Kidney capillary endothelial cell (primary cell): ENCODE results near the gene TMEM106B.

Experiments
- DNase-seq: peaks from one replicate; pipeline ENCODE4 v3.0.0-alpha.2; 2018; ENCODE audit warnings: low spot score

The TMEM106B gene

GRCh38 chr7:12228024-12228423, 16.9 kb downstream of the TMEM106B start:
- DNase-seq: no peak

- no peak for DNase-seq
Observed at GRCh38 chr7:12229046-12229445, 18.0 kb downstream of the TMEM106B start.

DNA sequence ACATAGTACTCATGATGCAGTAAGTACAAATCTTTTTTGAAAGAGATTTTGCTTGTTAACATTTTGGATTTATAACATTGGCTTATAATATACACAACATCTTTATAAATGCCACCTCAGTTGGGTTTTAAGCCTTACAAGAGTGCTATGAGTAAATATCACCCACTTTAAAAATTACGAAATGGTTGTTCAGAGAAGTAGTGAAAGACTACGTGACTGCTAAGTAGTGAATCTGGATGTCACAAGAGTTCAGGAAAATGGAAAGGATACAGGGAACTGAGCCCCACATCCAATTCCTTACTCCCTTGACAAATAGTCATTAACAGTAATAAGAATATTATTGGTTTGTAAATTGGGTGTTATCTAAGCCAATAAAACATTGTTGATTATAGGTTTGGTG, 20.0 kb downstream of the TMEM106B start:
- DNase-seq: no peak

- DNase-seq: no peak
Observed at GRCh38 chr7:12233175-12233574, 22.1 kb downstream of the TMEM106B start.

- no peak for DNase-seq
Observed at GRCh38 chr7:12234334-12234865, 23.3 kb downstream of the TMEM106B start.

GRCh38 chr7:12235970-12236369, 24.9 kb downstream of the TMEM106B start:
- DNase-seq: no peak

GRCh38 chr7:12237007-12237406, 25.9 kb downstream of the TMEM106B start:
- no peak for DNase-seq

DNA sequence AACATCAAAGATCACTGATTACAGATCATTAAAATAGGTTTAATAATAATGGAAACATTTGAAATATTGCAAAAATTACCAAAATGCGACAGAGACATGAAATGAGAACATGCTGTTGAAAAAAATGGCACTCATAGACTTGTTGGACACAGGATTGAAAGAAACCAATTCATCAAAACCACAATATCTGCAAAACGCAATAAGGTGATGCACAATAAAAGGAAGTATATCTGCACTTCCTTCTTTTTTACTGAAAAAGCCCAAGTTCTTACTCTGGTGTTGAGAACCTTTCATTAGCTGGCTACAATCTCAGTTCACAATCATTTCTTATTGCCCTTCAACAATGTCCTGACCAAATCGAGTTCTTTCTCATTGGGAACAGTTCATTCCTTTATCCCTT, 28.7 kb downstream of the TMEM106B start:
- DNase-seq: no peak

- peak; percentile 8 for DNase-seq
Observed at GRCh38 chr7:12244129-12244528, 33.0 kb downstream of the TMEM106B start.

- no peak for DNase-seq
Observed at GRCh38 chr7:12244694-12245093, 33.6 kb downstream of the TMEM106B start.

- DNase-seq: no peak
Observed at GRCh38 chr7:12249706-12250105, 38.6 kb downstream of the TMEM106B start.

- DNase-seq: no peak
Observed at GRCh38 chr7:12250232-12250631, 39.1 kb downstream of the TMEM106B start.

DNA sequence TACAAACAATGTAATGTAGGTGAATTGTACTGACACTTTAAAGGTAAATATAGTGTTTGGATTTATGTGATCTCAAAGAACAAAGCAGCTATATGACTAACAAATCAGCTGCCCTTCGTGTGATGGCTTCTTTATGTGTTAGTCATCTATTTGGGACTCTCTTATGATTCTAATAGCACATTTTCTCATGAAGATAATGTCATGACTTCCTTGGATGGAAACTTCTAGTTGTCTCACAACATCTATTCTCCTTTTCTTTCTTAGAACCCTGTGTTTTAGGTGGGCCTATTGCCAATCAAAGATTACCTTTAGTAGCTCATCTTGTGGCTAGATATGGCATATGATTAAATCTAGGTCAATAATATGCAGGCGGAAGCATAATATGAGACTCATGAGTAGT, 45.0 kb downstream of the TMEM106B start:
- peak; percentile 21 for DNase-seq

DNA sequence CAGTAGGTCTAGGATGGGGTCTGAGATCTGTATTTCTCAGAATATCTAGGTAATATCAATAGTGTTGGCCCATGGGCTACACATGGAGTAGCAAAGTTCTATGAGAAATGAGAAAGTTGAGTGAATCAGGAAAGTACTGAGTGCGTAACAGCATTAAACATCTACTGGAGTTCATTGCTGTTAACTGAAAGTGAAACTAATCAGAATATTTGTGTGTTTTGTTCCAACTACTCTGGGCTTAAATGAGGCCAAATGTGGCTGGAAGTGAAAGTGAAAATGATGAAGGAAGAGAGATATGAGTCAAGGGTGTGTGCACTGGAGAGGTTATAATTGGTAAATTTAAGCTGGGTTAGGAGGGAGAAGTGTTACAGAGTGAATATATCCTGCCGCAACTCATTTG, 46.5 kb downstream of the TMEM106B start:
- DNase-seq: no peak

- DNase-seq: no peak
Observed at GRCh38 chr7:12258074-12258473, 47.0 kb downstream of the TMEM106B start.

DNA sequence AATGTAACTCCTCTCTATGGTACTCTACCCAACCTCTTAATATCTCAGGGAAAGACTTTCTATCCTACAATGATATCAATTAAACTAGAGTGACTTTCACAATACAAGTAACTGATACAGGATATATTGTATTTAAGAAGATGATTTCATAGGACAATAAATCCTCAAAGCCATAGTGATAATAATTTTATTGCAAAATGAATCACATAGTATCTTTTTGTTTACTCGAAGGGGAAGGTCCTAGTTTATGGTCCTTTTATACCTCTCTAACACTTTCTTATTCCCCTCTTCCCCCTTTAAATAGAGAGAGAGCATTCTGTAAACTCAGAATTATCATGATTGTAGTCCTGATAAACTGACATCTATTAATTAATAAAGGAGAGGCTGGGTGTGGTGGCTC, 56.4 kb downstream of the TMEM106B start:
- DNase-seq: no peak

GRCh38 chr7:12269100-12269895, 58.2 kb downstream of the TMEM106B start:
- DNase-seq: no peak

DNA sequence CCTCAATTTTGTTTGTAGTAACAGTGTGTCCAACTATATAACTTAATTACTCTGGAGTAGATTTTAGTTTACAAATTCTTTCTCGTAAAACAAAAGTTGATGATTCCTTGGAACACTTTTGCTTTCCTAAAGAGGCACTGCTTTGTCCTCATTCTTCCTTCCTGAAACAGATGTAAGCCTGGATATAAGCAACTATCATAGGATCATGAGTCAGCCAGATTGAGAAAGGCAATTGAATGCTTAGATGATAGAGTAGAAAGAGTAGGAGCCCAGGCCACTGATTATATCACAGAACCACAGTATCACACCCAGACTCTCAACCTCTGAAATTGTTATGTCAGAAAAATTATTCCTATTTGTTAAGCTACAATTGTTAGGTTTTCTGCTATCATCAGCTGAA, 69.9 kb downstream of the TMEM106B start:
- peak; percentile 11 for DNase-seq

DNA sequence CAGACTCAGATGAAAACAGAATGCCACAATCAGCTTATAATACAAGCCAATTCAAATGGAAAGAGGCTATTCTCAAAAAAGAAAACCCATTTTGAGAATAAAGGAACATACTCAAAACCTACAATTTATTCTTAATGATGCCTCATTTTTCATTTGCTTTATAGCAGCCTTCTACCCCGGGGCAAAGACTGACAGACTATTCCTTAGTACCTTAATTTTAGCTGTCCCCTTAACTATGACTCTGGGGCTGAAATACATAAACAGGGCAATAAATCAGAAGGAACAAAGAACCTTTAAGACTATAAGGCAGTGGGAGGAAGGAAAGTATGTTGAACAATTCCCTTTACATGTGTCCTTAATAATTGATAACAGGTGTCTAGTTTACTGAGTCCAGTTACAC, 76.8 kb downstream of the TMEM106B start:
- DNase-seq: no peak

DNA sequence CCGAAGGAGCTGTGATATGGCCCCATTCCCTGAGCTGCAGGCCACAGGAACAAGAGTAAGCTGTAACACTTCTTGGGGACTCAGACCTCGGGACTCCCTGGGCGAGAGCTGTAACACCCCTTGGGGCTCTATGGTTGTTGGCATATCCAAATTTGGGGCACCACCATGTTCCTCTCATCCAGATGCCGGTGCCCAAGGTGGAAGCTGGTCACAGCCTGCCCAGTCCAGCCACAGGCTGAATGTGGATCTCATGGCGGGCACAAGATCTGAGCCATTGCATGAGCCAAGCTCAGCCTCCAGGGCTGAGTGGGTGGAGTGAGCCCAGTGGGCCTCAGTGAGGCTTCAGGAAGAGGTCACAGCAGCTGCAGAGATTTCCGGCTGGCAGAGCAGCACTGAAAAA, 78.9 kb downstream of the TMEM106B start:
- DNase-seq: no peak

DNA sequence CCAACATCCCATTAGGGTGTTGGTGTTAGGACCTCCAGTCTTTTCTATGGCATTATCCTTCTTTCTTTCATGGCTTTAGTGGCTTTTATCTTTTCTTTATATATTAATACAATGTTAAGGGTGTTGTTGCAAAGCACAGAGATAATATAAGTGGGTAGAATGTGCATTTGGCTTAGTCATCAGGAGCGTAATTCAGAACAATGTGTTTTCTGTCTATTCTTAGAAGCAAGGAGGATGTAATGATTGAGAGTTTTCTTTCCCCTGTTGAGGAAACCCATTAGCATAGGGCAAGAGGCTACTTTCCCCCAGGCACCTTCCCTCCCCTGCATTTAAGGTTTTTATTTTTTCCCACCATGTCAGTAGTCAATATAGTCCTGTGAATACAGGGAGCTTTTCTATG, 79.7 kb downstream of the TMEM106B start:
- DNase-seq: no peak

- no peak for DNase-seq
Observed at GRCh38 chr7:12291870-12292269, 80.8 kb downstream of the TMEM106B start.
